ENCODE results near the gene MS4A6E.
"Not testable (repeated sequence)": the region's sequence is repeated elsewhere in the genome, so short reads cannot be mapped to it uniquely, and the experiment has no call there.

The MS4A6E gene

DNA sequence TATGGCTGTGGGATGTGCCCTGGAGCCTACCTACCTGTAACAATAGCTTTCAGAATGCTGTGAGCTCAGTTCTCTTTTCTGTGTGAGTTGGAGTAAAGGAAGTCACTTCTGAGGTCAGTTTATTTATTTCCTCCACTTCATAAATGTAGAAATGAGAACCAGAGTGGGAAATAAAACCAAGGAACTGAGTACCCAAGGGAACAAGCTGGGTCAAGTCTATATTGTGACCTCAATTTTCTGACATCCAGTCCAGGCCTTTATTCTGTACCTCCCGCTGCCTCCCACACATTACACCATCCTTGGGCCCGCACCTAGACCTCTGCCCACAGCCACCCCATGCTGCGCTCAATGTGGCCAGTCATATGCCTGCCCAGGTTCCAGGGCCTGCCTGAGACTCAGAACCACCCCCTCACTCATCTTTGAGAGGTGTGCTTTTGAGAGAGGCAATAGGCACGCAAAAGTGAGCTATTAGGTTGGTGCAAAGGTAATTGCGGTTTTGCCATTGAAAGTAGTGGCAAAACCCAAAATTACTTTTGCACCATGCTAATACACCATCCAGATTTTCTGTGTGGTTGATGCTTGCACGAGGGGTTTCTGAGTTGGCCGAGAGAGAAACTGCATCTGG lies 9.8 kb downstream of the MS4A6E start:
- no peak for DNase-seq (ENCODE audit: low spot score)

DNA sequence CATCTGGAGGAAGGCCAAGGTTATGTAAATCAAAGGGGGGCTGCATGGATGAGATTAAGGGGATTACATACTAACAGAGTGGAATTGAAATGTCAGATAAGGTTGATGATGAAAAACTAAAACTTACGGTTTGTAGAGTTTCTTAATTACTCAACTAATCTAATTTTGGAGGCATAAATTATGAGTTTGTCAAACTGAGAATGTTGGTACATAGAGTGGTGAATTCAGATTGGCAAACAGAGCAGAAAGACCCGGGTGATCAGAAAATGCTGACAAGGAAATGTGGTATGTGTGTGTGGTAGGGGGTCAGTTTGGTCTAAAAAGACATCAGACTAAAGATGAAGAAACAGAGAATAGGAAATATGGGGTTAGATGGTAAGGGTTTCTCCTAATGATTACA lies 11.0 kb downstream of the MS4A6E start:
- no peak for DNase-seq (ENCODE audit: low spot score)

DNA sequence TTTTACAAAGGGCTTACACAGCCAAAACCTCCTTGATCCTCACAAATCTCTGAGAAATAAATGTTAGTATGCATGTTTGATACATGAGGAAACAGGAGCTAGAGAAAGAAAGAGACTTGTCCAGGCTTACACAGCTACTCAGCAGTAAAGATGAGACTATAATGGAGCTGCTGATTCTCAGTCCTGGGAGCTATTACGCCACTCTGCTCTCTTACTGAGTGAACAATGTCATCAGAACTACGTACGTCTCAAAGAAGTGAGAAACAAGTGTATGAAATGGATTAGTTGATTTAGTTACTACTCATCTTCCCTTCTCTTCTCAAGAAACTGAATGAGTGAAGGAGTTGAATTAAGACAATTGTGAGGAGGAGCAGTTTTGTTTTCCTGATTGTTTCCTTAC lies 12.3 kb downstream of the MS4A6E start:
- DNase-seq (ENCODE audit: low spot score) = no peak

DNA sequence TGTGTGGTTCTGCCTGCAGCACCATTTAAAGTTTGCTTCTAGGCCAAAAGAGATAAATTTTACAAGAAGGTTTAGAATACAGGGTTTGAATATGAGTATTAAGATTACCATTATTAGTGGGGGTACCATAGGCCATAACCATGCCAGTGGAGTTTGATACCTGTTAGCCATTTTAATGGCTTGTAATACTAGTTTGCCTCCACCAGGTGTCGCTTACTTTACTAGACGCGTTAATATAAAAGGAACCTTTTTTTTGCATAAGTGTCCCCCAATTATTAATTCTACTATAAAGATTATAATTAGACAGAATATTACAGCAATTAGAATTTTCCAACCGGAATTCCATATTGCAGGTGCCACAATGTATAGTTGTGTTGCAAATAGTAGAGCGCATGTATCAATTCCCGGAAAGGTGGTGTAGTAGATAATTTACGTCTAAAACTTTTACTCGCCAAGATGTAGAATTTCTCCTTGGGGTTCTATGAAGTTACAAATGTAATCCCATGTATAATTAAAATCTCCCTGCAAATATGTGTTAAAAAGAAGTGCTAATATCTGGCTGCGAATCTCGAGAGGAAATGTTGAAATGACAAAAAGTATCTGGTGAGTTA lies 16.1 kb downstream of the MS4A6E start:
- DNase-seq (ENCODE audit: low spot score) = peak; percentile 65

DNA sequence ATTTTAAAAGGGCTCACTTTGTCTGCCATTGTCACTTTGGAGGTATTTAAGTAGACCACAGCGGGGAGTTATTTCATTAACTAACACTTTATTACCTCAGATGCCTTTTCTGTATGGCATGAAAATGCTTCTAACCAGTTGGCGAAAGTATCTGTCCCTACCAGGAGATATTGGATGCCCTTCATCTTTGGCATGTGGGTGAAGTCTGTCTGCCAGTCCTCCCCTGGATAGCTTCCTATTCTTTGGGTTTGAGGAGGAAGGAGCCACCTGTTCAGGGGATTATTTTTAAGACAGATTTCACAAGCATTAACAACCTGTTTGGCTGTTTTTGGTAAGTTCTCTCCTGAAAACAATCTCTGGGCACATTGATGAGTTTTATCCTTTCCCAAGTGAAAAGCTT lies 17.1 kb downstream of the MS4A6E start:
- no peak for DNase-seq (ENCODE audit: low spot score)

DNA sequence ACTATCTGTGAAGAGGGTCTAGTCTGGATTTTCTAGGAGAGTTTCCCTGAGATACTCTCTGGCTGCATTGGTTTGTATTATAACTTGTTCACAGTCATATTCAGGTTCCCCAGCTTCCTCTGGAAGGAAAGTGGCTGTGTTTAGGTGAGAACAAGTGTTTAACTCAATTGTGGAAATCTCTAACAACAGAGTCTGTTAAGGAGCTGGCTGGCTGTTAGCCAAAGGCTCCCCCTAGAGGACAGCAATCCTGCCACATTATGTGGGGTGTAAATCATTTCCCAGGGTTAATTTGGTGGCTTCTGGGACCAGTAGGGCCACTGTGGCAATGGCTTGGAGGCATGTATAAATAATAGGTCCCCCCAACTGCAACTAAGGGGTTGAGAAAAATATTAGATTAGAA lies 18.4 kb downstream of the MS4A6E start:
- DNase-seq (ENCODE audit: low spot score) = peak; percentile 59

DNA sequence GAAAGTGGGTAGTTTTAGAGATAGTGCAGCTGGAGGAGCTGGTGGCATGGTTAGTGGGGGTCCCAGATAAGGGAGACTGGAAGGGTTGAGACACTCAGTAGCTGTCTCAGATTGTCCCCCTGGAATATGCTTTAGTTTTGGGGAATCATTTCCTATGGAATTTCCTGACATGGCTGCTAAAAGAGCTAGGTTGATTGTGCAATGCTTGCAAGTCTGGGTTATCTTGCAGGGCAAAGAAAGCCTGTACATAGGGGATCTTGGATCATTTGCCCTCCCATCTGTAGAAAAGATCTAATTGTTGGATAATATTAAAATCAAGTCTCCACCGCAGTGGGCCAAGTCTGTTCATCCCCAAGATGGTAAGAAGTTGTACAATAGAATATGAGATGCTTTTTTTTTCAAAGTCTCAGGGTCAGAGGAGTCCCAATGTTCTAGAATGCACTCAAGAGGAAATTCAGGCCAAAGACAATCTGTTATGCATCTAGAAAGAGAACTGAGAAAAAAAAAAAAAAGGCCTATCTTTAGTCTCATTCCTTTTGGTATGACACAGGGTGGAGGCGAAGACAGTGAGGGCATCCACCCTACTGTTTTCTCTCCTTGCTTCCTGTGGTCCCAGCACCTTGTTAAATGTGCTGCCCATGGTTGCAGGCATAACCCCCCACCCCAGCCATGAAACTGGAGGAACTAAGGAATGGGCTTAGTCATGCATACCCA lies 20.2 kb downstream of the MS4A6E start:
- DNase-seq (ENCODE audit: low spot score) = no peak

DNA sequence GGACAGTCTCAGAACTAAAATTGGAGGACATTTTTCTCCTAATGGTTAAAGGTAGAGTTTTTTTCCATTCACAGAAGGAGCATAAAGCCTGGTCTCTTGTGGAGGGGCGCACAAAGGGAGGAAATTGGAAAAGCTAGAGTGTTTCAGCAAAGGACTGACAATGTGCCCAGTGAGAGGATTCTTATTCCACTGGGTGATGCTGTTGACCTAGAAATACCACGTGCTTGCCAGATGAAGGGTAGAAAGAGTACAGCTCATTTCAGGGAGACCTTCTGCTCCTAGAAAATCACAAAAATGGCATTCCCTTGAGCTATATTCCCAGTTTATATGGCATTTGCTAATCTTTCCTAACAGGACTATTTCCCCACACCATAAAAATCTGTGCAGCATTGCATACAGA lies 21.1 kb downstream of the MS4A6E start:
- DNase-seq (ENCODE audit: low spot score) = peak; percentile 14

DNA sequence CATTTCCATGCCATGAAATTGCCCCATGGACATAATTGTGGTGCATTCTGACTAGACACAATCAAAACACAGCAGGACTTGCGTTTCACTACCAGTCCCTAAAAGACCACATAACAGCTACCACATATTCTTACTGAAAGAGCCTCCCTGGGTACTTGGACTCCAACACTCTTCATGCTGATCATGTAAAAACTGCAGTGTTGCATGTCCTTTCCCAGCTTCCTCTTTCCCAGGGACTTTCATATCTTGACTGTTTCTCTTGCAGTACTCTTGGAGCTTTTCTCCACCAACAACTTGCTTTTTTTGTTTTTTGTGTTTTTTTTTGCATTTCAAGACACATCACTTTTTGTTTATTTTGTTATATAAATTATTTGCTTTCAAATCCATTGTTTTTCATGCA lies 22.9 kb downstream of the MS4A6E start:
- DNase-seq (ENCODE audit: low spot score) = no peak

DNA sequence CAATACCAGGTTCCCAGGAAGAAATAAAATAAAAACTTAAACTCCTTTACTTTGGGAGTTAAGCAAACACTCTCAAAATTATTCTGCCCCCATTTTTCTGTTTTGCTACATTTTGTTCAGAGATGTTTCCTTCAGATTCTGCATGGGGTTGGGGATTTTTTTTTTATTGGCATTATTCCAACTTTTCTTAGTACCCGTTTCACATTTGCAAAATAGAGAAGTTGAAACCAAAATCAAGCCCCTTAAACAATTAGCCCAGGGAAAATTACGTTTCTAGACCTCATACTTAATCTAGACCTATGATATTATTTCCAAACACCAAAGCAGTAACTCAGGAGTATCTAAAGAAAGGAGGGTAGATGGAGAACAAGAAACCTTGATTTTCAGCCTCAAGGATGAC lies 30.7 kb downstream of the MS4A6E start:
- peak; percentile 41 for DNase-seq (ENCODE audit: low spot score)

DNA sequence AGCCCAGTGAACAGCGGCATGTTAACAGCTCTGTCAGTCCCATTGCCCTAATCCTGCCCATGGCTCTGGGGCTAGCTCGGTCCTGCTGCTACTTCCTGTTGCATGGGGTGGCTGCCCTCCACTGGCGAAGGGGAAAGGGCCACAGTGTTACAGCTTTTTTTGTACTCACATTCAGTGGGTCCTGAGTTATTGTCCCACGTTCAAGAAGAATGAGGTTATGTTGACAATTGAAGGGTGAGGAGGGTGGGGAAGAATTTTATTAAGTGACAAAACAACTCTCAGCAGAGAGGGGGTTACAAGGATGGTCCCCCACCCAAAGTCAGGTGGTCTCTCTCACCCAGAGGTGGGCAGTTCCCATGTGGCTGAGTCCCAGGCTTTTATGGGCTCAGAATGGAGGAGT lies 33.6 kb downstream of the MS4A6E start:
- peak; percentile 15 for DNase-seq (ENCODE audit: low spot score)

DNA sequence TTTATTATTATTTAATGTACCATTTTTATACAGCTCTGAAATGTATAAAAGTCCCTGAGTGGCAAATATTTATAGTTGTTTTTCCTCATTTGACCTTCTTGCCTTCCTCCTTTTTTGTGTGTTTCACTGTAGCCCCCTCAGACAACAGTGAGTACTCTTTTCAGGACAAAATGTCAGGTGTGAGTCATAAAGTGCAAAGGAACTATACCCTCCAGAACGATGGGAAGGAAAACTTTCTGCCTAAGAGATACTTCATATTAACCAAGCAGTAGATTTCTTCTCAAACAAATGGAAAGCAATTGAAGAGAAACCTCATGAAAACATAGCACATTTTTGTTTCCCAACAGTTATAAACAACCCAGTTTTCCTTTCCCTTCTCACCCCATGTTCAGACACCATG lies 35.2 kb downstream of the MS4A6E start:
- DNase-seq (ENCODE audit: low spot score) = no peak

DNA sequence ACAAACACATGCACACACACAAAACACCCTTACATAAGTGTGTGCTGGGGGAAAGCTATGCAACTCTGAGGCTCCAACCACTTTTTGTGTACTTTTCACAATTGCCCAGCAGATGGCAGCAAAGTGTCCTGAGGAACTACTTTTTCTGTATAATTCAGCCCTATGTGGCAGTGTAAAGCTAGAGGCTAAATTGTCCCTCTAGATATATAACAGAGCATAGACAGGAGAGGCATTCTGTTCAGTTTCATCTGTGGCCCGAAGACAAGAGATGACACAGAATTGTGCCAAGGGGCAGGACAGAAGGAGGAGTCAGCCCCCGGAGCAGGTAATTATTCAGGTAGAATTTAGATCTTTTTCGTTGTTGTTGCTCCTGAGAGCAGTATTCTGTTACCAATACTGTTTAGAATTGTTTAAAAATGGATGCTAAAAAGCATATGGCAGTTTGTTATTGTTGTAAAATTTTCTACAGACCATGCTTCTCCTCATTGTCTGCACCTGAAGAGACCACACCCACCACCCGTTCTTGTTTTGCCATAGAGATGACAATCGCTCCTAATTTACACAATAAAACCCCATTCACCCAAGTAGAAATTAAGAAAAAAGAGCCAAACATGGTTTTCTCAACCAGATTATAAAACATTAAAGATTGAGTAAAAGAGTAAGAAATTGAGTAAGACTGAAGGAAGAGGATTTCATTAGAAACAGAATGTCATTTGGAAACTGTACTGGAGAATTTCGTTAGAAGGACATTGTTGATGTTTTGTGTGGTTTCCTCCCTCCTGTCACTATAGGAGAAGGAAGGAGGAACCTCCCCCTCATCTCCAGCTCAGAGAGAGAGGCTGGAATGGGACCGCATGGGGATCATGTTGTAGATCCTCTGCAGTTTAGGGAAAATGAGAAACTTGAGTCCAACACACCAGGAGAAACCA lies 36.8 kb downstream of the MS4A6E start:
- DNase-seq (ENCODE audit: low spot score) = peak; percentile 91

DNA sequence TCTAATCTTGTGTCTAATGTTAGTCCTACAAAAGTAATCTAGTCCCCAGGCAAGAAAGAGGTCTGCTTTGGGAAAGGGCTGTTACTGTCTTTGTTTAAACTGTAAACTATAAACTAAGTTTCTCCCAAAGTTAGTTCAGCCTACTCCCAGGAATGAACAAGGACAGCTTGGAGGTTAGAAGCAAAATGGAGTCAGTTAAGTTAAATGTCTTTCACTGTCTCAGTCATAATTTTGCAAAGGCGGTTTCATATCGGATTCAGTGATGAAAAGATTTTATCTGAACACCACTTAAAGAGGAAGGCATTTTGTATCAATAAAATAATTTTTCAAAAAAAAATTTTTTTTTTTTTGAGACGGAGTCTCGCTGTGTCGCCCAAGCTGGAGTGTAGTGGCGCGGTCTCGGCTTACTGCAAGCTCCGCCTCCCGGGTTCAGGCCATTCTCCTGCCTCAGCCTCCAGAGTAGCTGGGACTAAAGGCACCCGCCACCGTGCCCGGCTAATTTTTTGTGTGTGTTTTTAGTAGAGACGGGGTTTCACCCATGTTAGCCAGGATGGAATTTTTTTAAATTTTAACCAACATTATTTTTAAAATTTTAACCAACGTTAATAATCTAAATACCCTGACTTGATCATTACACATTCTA lies 39.3 kb downstream of the MS4A6E start:
- not testable (repeated sequence) for DNase-seq (ENCODE audit: low spot score)

DNA sequence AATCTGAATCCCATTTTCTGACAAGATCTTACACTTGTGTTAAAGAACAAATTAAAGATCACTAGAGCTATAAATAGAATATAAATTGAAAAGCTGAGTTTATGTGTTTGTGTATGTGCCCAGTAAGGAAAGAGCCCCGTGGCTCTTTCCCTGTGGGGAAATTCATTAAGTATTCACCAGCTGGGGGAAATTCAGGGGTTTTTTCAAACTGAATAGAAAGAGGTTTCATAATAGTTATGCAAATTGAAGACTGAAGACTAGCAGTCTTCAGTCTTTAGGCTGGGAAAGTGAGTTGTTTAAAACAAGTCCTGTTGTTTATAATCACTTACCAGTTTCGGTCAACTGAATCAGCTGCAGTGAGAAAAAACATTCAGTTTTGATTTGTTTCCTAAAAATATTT lies 40.0 kb downstream of the MS4A6E start:
- peak; percentile 23 for DNase-seq (ENCODE audit: low spot score)

DNA sequence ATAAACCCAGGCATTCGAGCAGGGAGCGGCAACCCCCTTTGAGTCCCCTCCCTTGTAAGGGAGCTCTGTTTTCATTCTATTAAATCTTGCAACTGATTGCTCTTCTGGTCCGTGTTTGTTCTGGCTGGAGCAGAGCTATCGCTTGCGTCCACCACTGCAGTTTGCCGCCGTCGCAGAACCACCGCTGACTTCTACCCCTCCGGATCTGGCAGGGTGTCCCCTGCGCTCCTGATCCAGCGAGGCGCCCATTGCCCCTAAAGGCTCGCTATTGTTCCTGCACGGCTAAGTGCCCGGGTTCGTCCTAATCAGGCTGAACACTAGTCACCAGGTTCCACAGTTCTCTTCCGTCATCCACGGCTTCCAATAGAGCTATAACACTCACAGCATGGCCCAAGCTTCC lies 40.8 kb downstream of the MS4A6E start:
- no peak for DNase-seq (ENCODE audit: low spot score)

DNA sequence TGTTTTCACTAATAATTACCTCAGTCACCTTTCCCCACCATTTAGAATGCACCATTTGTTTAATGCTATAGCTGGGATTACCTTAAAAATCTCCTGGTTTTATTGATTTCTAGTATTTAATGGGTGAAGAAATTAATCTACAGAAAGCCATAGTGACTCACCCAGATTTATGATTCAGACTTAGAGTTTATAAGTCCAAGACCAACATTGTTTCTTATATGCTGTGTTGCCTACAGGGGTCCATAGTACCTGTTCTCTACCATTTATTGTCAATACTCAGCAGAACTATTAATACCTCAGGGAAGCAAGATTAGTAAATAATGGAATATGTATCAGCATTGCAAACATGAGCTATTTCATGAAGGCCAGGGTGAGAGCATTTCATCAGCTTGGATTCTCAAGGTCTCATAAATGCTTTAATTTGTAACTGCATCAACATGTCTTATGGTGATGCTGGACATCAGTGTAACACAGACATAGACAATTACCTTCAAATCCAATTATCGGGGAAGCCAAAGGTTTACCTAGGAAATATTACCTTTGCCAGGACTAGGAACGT lies 43.3 kb downstream of the MS4A6E start:
- DNase-seq (ENCODE audit: low spot score) = no peak

DNA sequence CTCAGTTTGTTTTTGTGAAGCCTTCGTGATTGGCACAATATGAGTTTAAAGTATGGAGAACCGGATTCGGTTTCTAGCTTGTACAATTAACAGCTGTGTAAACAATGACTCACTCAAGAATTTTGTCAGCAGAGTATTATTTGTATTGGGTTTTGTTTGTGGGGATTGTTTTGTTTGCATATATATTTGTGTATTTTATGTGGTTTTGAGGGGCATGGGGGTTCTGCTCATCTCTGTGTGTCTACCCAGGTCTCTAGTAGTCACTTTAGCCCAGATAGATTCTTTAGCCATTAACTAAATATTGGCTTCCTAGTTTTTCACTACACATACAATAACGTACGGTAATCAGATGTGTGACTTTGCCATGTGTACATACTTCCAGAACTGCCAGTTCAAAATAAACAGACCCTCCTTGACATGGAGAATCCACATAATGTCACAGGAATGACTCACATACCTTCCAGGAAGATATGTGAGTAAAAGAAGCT lies 43.8 kb downstream of the MS4A6E start:
- no peak for DNase-seq (ENCODE audit: low spot score)

DNA sequence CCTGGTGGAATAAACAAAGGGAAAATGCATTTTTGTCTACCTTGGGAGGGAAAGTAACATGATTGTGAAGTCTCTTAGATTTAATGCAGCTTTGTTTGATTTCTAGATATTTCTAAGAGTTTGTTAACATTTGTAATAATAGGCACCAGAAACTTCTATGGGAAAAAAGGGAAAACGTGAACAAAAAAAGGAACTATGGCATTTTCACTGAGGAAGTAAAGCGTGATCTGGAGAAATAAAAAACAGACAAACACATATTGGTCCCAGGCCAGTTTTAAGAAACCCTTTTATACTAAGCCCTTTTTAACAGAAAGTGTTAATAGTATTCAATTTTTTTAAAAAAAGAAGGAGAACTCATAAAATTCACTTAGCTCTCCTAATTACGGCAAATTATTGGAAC lies 44.3 kb downstream of the MS4A6E start:
- no peak for DNase-seq (ENCODE audit: low spot score)

DNA sequence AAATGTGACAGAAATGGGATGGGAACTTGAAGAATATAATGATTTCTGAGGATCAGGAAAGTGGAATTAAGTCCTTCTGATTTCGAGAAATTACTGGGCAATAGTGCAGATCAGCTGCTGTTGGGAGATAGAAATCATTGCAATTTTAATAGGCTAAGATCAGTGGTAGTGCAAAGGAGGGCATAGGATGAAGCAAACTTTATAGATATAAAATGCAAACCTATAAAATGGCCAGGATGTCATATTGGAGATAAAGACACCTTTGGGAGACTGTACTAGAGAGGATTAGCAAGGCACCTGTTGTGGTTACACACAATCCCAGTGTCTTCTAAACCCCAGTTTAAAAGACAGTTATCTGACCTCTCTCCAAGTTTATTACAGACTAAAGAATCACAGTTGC lies 44.8 kb downstream of the MS4A6E start:
- DNase-seq (ENCODE audit: low spot score) = no peak

DNA sequence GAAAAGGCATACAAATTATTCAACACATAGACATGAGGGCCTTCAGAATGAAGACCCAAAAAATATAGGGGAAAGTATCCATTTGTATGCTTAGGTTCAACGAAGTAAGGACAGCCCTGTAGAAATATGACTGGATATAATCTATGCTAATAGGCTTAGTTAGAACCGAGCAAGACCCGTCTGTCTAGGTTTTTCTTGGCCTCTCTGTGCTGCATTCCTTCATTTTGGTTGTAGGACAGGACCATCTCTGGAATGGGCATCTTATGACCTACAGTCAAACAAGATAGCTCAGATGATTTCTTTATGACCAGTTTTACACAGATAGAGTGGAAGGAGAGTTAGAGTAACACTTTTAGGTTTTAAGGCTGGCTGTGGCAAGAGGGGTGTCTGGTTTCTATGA lies 45.7 kb downstream of the MS4A6E start:
- DNase-seq (ENCODE audit: low spot score) = no peak

DNA sequence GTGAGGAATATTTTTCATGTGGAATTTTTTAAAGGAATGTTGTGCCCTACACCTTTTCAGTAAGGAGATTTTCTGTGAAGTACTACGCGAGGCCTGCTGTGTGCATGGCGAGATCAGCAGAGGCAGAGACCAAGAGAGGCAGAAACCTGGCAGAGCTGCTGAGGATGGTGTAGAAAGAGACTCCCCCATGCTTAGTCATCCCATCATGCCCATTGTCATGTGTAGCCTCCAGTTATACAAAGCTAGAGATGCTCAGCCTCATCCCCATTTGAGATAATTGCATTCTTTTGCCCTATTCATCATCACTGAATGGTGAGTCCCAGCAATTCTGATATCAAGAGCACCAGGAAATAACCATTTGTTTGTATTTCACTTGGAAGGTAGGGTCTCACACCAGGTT lies 48.3 kb downstream of the MS4A6E start:
- no peak for DNase-seq (ENCODE audit: low spot score)

Measured in NAMALWA (cell line).